ENCODE measurements around the gene MCF2.

GRCh38 chrX:139647597-139647996 lies 60.4 kb downstream of the MCF2 start:
- TF ChIP-seq CTCF (IDR thresholded peaks at IDR 0.05) (no peak), POLR2A (IDR thresholded peaks at IDR 0.05) (no peak)
